H9 (cell line): Measurements from ENCODE around the gene IFRD2. TPM values are rescaled to one million over a fixed set of nuclear protein-coding genes. Genes with fewer than 3 reads are reported as not detected.

ENCODE experiments used
- DNase-seq: peaks from one replicate; pipeline ENCODE4 v3.0.0-alpha.2; 2017
- H2AFZ ChIP-seq: one replicate; pipeline ENCODE4 v1.6.1; 2013; ENCODE audit warnings: mild to moderate bottlenecking, low read length, control low read depth, moderate library complexity
- H2AK5ac ChIP-seq: 2 replicates; pipeline ENCODE4 v1.6.1; 2013; ENCODE audit warnings: low read length, control low read depth, mixed read lengths; ENCODE audit not compliant: insufficient read length
- H2BK120ac ChIP-seq: one replicate; pipeline ENCODE4 v1.6.1; 2013; ENCODE audit warnings: low read depth, mild to moderate bottlenecking, low read length, control low read depth, inconsistent platforms; ENCODE audit not compliant: poor library complexity, severe bottlenecking
- H2BK12ac ChIP-seq: 2 replicates; pipeline ENCODE4 v1.6.1; 2013; ENCODE audit warnings: low read length, control low read depth, mixed read lengths, low read depth; ENCODE audit not compliant: insufficient read length
- H2BK15ac ChIP-seq: 2 replicates; pipeline ENCODE4 v1.6.1; 2013; ENCODE audit warnings: low read depth, low read length, control low read depth
- H2BK20ac ChIP-seq: one replicate; pipeline ENCODE4 v1.6.1; 2013; ENCODE audit warnings: low read depth, mild to moderate bottlenecking, low read length, control low read depth, inconsistent platforms; ENCODE audit not compliant: poor library complexity, severe bottlenecking
- H2BK5ac ChIP-seq: 2 replicates; pipeline ENCODE4 v1.6.1; 2013; ENCODE audit warnings: low read length, control low read depth, mixed read lengths; ENCODE audit not compliant: insufficient read length
- H3K14ac ChIP-seq: 2 replicates; pipeline ENCODE4 v1.6.1; 2013; ENCODE audit warnings: low read length, control low read depth; ENCODE audit not compliant: insufficient read depth
- H3K18ac ChIP-seq: 2 replicates; pipeline ENCODE4 v1.6.1; 2013; ENCODE audit warnings: low read depth, mild to moderate bottlenecking, mixed read lengths, low read length, control low read depth; ENCODE audit not compliant: insufficient read length
- H3K23ac ChIP-seq: 2 replicates; pipeline ENCODE4 v1.6.1; 2013; ENCODE audit warnings: low read length, control low read depth, mixed read lengths, low read depth; ENCODE audit not compliant: insufficient read length
- H3K23me2 ChIP-seq: 2 replicates; pipeline ENCODE4 v1.6.1; 2013; ENCODE audit warnings: low read depth, mild to moderate bottlenecking, mixed read lengths, low read length, control low read depth; ENCODE audit not compliant: insufficient read length, poor library complexity, severe bottlenecking
- H3K27ac ChIP-seq: 2 replicates; pipeline ENCODE4 v1.5.1; 2013; ENCODE audit warnings: low read length, control low read depth, mixed read lengths, low read depth; ENCODE audit not compliant: insufficient read length
- H3K27me3 ChIP-seq: 2 replicates; pipeline ENCODE4 v1.6.1; 2013; ENCODE audit warnings: low read length, control low read depth, inconsistent platforms; ENCODE audit not compliant: insufficient read depth
- H3K4ac ChIP-seq: 2 replicates; pipeline ENCODE4 v1.6.1; 2013; ENCODE audit warnings: low read depth, mild to moderate bottlenecking, control low read depth, inconsistent platforms, low read length, moderate library complexity
- H3K4me1 ChIP-seq: 2 replicates; pipeline ENCODE4 v1.6.1; 2013; ENCODE audit warnings: low read length, control low read depth, inconsistent platforms; ENCODE audit not compliant: insufficient read depth
- H3K4me2 ChIP-seq: 2 replicates; pipeline ENCODE4 v1.6.1; 2013; ENCODE audit warnings: low read length, control low read depth, mixed read lengths; ENCODE audit not compliant: insufficient read length, insufficient read depth
- H3K56ac ChIP-seq: 2 replicates; pipeline ENCODE4 v1.6.1; 2013; ENCODE audit warnings: low read depth, mild to moderate bottlenecking, mixed read lengths, low read length, control low read depth; ENCODE audit not compliant: insufficient read length
- H3K79me1 ChIP-seq: 2 replicates; pipeline ENCODE4 v1.6.1; 2013; ENCODE audit warnings: low read depth, mild to moderate bottlenecking, moderate library complexity, low read length, control low read depth, inconsistent platforms; ENCODE audit not compliant: insufficient read depth, poor library complexity, severe bottlenecking
- H3K79me2 ChIP-seq: 2 replicates; pipeline ENCODE4 v1.6.1; 2013; ENCODE audit warnings: low read length, control low read depth, inconsistent platforms; ENCODE audit not compliant: insufficient read depth
- H3K9ac ChIP-seq: 2 replicates; pipeline ENCODE4 v1.6.1; 2013; ENCODE audit warnings: low read length, control low read depth, mixed read lengths; ENCODE audit not compliant: insufficient read length; ENCODE audit errors: extremely low read depth
- H3K9me3 ChIP-seq: one replicate; pipeline ENCODE4 v1.6.1; 2013; ENCODE audit warnings: low read depth, low read length, inconsistent platforms; ENCODE audit not compliant: control insufficient read depth
- H3T11ph ChIP-seq: one replicate; pipeline ENCODE4 v1.6.1; 2013; ENCODE audit warnings: mild to moderate bottlenecking, low read length, control low read depth, inconsistent platforms
- H4K20me1 ChIP-seq: one replicate; pipeline ENCODE4 v1.6.1; 2013; ENCODE audit not compliant: control insufficient read depth, insufficient read length, insufficient read depth
- H4K5ac ChIP-seq: 2 replicates; pipeline ENCODE4 v1.6.1; 2013; ENCODE audit warnings: low read depth, mild to moderate bottlenecking, mixed read lengths, low read length, control low read depth; ENCODE audit not compliant: insufficient read length
- H4K8ac ChIP-seq: replicated peaks from 2 replicates; pipeline ENCODE4 v1.6.1; 2013; ENCODE audit warnings: low read length, control low read depth, mixed read lengths, low read depth; ENCODE audit not compliant: insufficient read length
- H4K91ac ChIP-seq: 2 replicates; pipeline ENCODE4 v1.6.1; 2013; ENCODE audit warnings: low read depth, mild to moderate bottlenecking, moderate library complexity, mixed read lengths, low read length, control low read depth; ENCODE audit not compliant: insufficient read length
- H3K27ac Mint-ChIP-seq, 3 experiments: 2 replicates in 2 of 3; 3 replicates in 1 of 3; pipeline ENCODE4 v1.8.0; 2020 to 2021; ENCODE audit warnings: mixed read lengths in 3 of 3, mild to moderate bottlenecking in 1 of 3, moderate library complexity in 1 of 3
- H3K27me3 Mint-ChIP-seq: 2 replicates; pipeline ENCODE4 v1.8.0; 2021; ENCODE audit warnings: low read depth, mild to moderate bottlenecking, moderate library complexity, mixed read lengths
- H3K36me3 Mint-ChIP-seq, 3 experiments: 2 replicates in 2 of 3; 3 replicates in 1 of 3; pipeline ENCODE4 v1.8.0; 2020 to 2021; ENCODE audit warnings: low read depth in 3 of 3, mixed read lengths in 3 of 3; ENCODE audit not compliant: insufficient read depth in 1 of 3
- H3K4me1 Mint-ChIP-seq, 2 experiments: 2 replicates each; pipeline ENCODE4 v1.8.0; 2020; ENCODE audit warnings: mixed read lengths in 2 of 2
- H3K4me3 Mint-ChIP-seq, 2 experiments: 2 replicates in 1 of 2; 3 replicates in 1 of 2; pipeline ENCODE4 v1.8.0; 2020 to 2021; ENCODE audit warnings: mild to moderate bottlenecking in 2 of 2, mixed read lengths in 2 of 2, moderate library complexity in 1 of 2
- H3K9me3 Mint-ChIP-seq, 2 experiments: 2 replicates in 1 of 2; 3 replicates in 1 of 2; pipeline ENCODE4 v1.8.0; 2020; ENCODE audit warnings: mild to moderate bottlenecking in 2 of 2, mixed read lengths in 2 of 2, moderate library complexity in 1 of 2
- WGBS: extraction: QIAGEN DNeasy Blood & Tissue Kit; methylation state at CpG from one replicate; pipeline ENCODE4 v1.1.7; 2013; ENCODE audit warnings: missing lambda C conversion rate, low lambda C conversion rate, mixed read lengths; ENCODE audit not compliant: insufficient read length; ENCODE audit errors: extremely low coverage; 5-methylcytosine and 5-hydroxymethylcytosine counted together
- total RNA-seq: library from RNA; stranded (reverse); gene quantifications from 2 replicates; pipeline ENCODE4 v1.2.1, GENCODE V29; 2021
- TF ChIP-seq, protein P1 (sequence below): fragments of 200-600 bp; sonication (generic); conservative IDR thresholded peaks from 3 replicates; pipeline ENCODE4 v1.8.0; 2021; ENCODE audit warnings: antibody characterized with exemption, mild to moderate bottlenecking

IFRD2 gene
- total RNA-seq, 1 experiment from 2014 or later = 109 TPM

DNA sequence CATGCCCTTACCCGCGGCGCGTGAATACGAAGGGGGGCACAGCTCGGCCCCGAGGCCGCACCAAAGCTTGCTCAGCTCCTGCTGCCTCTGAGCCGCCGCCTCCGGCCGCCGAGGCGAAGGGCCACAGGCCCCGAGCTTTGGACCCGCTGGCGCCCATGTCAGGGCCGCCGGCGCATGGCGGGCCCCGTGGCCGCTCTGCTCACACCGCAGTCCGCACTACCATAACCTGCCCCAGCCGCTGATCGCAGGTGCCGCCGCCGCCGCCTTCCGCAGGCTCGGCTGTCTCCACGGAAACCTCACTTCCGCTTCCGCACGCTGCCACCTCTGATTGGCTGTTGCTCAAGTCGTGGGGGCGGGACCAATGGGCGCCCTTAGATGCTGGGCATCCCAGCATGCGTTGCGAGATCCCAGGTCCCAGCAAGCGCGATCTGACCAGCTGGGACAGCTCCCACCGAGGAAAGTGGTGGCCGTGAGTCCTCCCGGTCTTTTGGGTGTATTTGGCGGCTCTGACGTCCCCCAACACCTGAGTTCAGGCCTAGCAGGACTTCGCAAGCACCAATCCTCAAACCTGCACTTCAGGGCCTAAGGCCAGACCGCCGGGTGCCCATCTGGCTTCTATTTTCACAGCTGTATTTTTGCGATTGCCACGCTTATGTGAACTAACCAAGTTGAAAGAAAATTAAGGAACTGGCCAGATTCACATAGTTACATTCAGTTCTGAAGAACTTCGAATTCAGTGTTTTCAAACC lies 35.9 kb upstream of the IFRD2 start, which contains the start of gene TUSC2:
Gene TUSC2, minus strand, starts transcription at position 281 of the 749 bp plus-strand sequence. Its CDS starts 124 bp downstream, at position 157.
- Histone ChIP-seq H3K23me2 (peaks cover 9% of the 10 kb centered on the region), H3K79me2 (peaks cover 4% of the 10 kb centered on the region; the same call in 1 of the 2 replicates), H2BK120ac (no peak within 1 kb of the TSS), H2AK5ac (no peak within 1 kb of the TSS), H3K9me3 (no peaks in the 10 kb centered on the region), H3K27me3 (no peaks in the 10 kb centered on the region), H4K20me1 (no peaks in the 10 kb centered on the region), H3K18ac (no peak within 1 kb of the TSS), H3K23ac (no peak within 1 kb of the TSS), H2BK12ac (no peak within 1 kb of the TSS), H3K4me1 (peaks cover 2% of the 10 kb centered on the region; the same call in 1 of the 2 replicates), H2BK5ac (no peak within 1 kb of the TSS), H3K14ac (peak within 1 kb of the TSS; percentile 25; the same call in 1 of the 2 replicates), H3K4ac (no peak within 1 kb of the TSS), H4K8ac (no peak within 1 kb of the TSS), H2BK15ac (no peak within 1 kb of the TSS), H3K27ac (no peak within 1 kb of the TSS), H3T11ph (no peak within 1 kb of the TSS), H2BK20ac (no peak within 1 kb of the TSS), H4K5ac (no peak within 1 kb of the TSS), H3K79me1 (peaks cover 6% of the 10 kb centered on the region), H3K4me2 (peak within 1 kb of the TSS; percentile 94), H2AFZ (no peak within 1 kb of the TSS), H3K9ac (peak within 1 kb of the TSS; percentile 84), H4K91ac (no peak within 1 kb of the TSS), H3K56ac (no peak within 1 kb of the TSS)
- Mint-ChIP-seq H3K27ac (peak within 1 kb of the TSS; percentile 40 to 94 (median 68); a peak in 5 of 7 replicates), H3K4me1 (peaks cover 10 to 25% of the 10 kb centered on the region in 2 experiments), H3K4me3 (peak within 1 kb of the TSS; percentile 88 to 96), H3K27me3 (no peaks in the 10 kb centered on the region; the same call in 1 of the 2 replicates), H3K9me3 (no peaks in the 10 kb centered on the region), H3K36me3 (peaks cover 22 to 59% (median 42%) of the 10 kb centered on the region in 3 experiments; a peak in 6 of 7 replicates)
- TF ChIP-seq, protein P1, sequence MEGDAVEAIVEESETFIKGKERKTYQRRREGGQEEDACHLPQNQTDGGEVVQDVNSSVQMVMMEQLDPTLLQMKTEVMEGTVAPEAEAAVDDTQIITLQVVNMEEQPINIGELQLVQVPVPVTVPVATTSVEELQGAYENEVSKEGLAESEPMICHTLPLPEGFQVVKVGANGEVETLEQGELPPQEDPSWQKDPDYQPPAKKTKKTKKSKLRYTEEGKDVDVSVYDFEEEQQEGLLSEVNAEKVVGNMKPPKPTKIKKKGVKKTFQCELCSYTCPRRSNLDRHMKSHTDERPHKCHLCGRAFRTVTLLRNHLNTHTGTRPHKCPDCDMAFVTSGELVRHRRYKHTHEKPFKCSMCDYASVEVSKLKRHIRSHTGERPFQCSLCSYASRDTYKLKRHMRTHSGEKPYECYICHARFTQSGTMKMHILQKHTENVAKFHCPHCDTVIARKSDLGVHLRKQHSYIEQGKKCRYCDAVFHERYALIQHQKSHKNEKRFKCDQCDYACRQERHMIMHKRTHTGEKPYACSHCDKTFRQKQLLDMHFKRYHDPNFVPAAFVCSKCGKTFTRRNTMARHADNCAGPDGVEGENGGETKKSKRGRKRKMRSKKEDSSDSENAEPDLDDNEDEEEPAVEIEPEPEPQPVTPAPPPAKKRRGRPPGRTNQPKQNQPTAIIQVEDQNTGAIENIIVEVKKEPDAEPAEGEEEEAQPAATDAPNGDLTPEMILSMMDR = no peak
- DNase-seq = peak; percentile 97
- no CpG with 5 or more reads among the region's 55 CpGs for WGBS
